GM12892 (cell line): ENCODE data around the gene CMIP.

Source experiments
- DNase-seq: peaks from one replicate; pipeline ENCODE4 v3.0.0; 2011; ENCODE audit not compliant: insufficient read length
- FAIRE-seq: peaks from 2 replicates; lab custom pipeline; 2011; peaks lifted over from hg19 to GRCh38; lab: Jason Lieb, UNC
- POLR2A ChIP-seq: IDR thresholded peaks from 2 replicates; pipeline ENCODE4 v1.6.1; 2011; ENCODE audit warnings: low read depth, low read length, control low read depth
- POLR2AphosphoS5 ChIP-seq: IDR thresholded peaks from 2 replicates; pipeline ENCODE4 v1.6.1; 2011; ENCODE audit warnings: low read depth, low read length, control low read depth
- TAF1 ChIP-seq: IDR thresholded peaks from 2 replicates; pipeline ENCODE4 v1.6.1; 2011; ENCODE audit warnings: low read depth, mild to moderate bottlenecking, control low read depth, low read length, borderline replicate concordance

Gene CMIP

GRCh38 chr16:81550432-81550808, 105.8 kb downstream of the CMIP start:
- DNase-seq (no peak), FAIRE-seq (no peak)
- TF ChIP-seq POLR2AphosphoS5 (no peak), POLR2A (no peak), TAF1 (no peak)

GRCh38 chr16:81551151-81551808, 106.7 kb downstream of the CMIP start:
- FAIRE-seq: no peak

GRCh38 chr16:81551821-81552304, 107.3 kb downstream of the CMIP start:
- FAIRE-seq (no peak), DNase-seq (no peak)
- TF ChIP-seq POLR2AphosphoS5: no peak
- TF ChIP-seq TAF1: no peak
- no peak for TF ChIP-seq POLR2A

More at GRCh38 chr16:81551151-81551808, 106.7 kb downstream of the CMIP start:
- TF ChIP-seq POLR2A: no peak
- TF ChIP-seq TAF1: no peak
- TF ChIP-seq POLR2AphosphoS5: no peak
- no peak for DNase-seq

GRCh38 chr16:81552743-81553079, 108.1 kb downstream of the CMIP start:
- FAIRE-seq (no peak), DNase-seq (no peak)
- TF ChIP-seq POLR2A (no peak), POLR2AphosphoS5 (no peak), TAF1 (no peak)

- DNase-seq (no peak), FAIRE-seq (no peak)
- TF ChIP-seq POLR2AphosphoS5: no peak
- TF ChIP-seq POLR2A: no peak
- no peak for TF ChIP-seq TAF1
Observed at GRCh38 chr16:81553080-81553813, 108.6 kb downstream of the CMIP start.

- no peak for TF ChIP-seq POLR2AphosphoS5
- no peak for TF ChIP-seq POLR2A
- no peak for TF ChIP-seq TAF1
- DNase-seq: no peak
- no peak for FAIRE-seq
Observed at GRCh38 chr16:81553814-81554675, 109.4 kb downstream of the CMIP start.

- no peak for FAIRE-seq
- DNase-seq: no peak
- no peak for TF ChIP-seq POLR2AphosphoS5
- TF ChIP-seq TAF1: no peak
Observed at GRCh38 chr16:81554979-81555378, 110.4 kb downstream of the CMIP start.

- no peak for TF ChIP-seq TAF1
- TF ChIP-seq POLR2AphosphoS5: no peak
- TF ChIP-seq POLR2A: no peak
- DNase-seq: no peak
- FAIRE-seq: no peak
Observed at GRCh38 chr16:81555660-81556059, 111.1 kb downstream of the CMIP start.

GRCh38 chr16:81556715-81557284, 112.2 kb downstream of the CMIP start:
- TF ChIP-seq POLR2AphosphoS5 (no peak), POLR2A (no peak), TAF1 (no peak)
- FAIRE-seq (no peak), DNase-seq (no peak)

- DNase-seq (no peak), FAIRE-seq (no peak)
- TF ChIP-seq TAF1: no peak
- TF ChIP-seq POLR2AphosphoS5: no peak
Observed at GRCh38 chr16:81558077-81558443, 113.5 kb downstream of the CMIP start.

- no peak for TF ChIP-seq POLR2AphosphoS5
- no peak for TF ChIP-seq TAF1
- TF ChIP-seq POLR2A: no peak
- no peak for FAIRE-seq
- no peak for DNase-seq
Observed at GRCh38 chr16:81558444-81559175, 114.0 kb downstream of the CMIP start.
